Activated naive CD4-positive, alpha-beta T cell treated with anti-CD3 and anti-CD28 coated beads, Interleukin-2, amount 50 U/mL, for 72 hours (primary cell): ENCODE measurements around the gene TTBK1. TPM values are rescaled to one million over a fixed set of nuclear protein-coding genes. Genes with fewer than 3 reads are reported as not detected.

Experiments
- ATAC-seq, 2 donors: fragments of 150-1000 bp; cut with Tn5 transposase; 2 replicates each; pipeline ENCODE4 v1.10.0; 2021; ENCODE audit warnings: mild to moderate bottlenecking in 2 of 2, moderate library complexity in 2 of 2
- DNase-seq, 2 donors: peaks; one replicate each; pipeline ENCODE4 v3.0.0; 2021 to 2022; ENCODE audit warnings: low spot score in 2 of 2
- H3K27ac Mint-ChIP-seq, 2 donors: one replicate each; pipeline ENCODE4 v1.8.0; 2022; ENCODE audit warnings: mild to moderate bottlenecking in 2 of 2, mixed read lengths in 2 of 2
- H3K36me3 Mint-ChIP-seq, 2 donors: one replicate each; pipeline ENCODE4 v1.8.0; 2022; ENCODE audit warnings: mixed read lengths in 2 of 2
- H3K9me3 Mint-ChIP-seq, 2 donors: one replicate each; pipeline ENCODE4 v1.8.0; 2022; ENCODE audit warnings: mixed read lengths in 2 of 2
- total RNA-seq, 2 donors: library from RNA; stranded (reverse); gene quantifications; one replicate each; pipeline ENCODE4 v1.2.3, GENCODE V29; 2022

Gene TTBK1
- total RNA-seq = under 1 TPM; 0.09 to 0.37 TPM

GRCh38 chr6:43242908-43243663 is at the start of gene TTBK1:
Gene TTBK1, plus strand, starts transcription at chr6:43243481. Its CDS starts 3,180 bp downstream, at chr6:43246661.
- H3K9me3 Mint-ChIP-seq = peaks cover 0 to 4% of the 10 kb centered on the region in 2 donors
- no peak within 1 kb of the TSS for H3K27ac Mint-ChIP-seq
- ATAC-seq (no peak), DNase-seq (no peak)
- peaks cover 0 to 9% of the 10 kb centered on the region in 2 donors for H3K36me3 Mint-ChIP-seq

- no peak for ATAC-seq
- DNase-seq = no peak
- peak overlapping the region in 1 of 2 donors; percentile 47 for H3K27ac Mint-ChIP-seq
- peaks cover 0 to 6% of the 10 kb centered on the region in 2 donors for H3K36me3 Mint-ChIP-seq
- H3K9me3 Mint-ChIP-seq = no peaks in the 10 kb centered on the region
These were observed 49.4 kb upstream of the TTBK1 start for GRCh38 chr6:43193929-43194328.

GRCh38 chr6:43196337-43196736 is 46.9 kb upstream of the TTBK1 start:
- H3K9me3 Mint-ChIP-seq = no peaks in the 10 kb centered on the region
- peaks cover 0 to 6% of the 10 kb centered on the region in 2 donors for H3K36me3 Mint-ChIP-seq
- H3K27ac Mint-ChIP-seq = peak overlapping the region in 1 of 2 donors; percentile 88
- ATAC-seq (no peak), DNase-seq (no peak)

- no peaks in the 10 kb centered on the region for H3K9me3 Mint-ChIP-seq
- H3K27ac Mint-ChIP-seq = peak overlapping the region in 1 of 2 donors; percentile 8
- H3K36me3 Mint-ChIP-seq = peaks cover 0 to 9% of the 10 kb centered on the region in 2 donors
- no peak for ATAC-seq
- DNase-seq = no peak
These were observed 43.4 kb upstream of the TTBK1 start for GRCh38 chr6:43199912-43200311.

- Mint-ChIP-seq H3K9me3 (no peaks in the 10 kb centered on the region), H3K36me3 (peaks cover 0 to 9% of the 10 kb centered on the region in 2 donors), H3K27ac (peak overlapping the region in 1 of 2 donors; percentile 42)
- ATAC-seq (no peak), DNase-seq (no peak)
These were observed 42.7 kb upstream of the TTBK1 start for GRCh38 chr6:43200541-43200940.

GRCh38 chr6:43202451-43202850 is 40.8 kb upstream of the TTBK1 start:
- DNase-seq = no peak
- Mint-ChIP-seq H3K27ac (peak overlapping the region; percentile 42 to 44), H3K36me3 (peaks cover 0 to 9% of the 10 kb centered on the region in 2 donors), H3K9me3 (no peaks in the 10 kb centered on the region)
- ATAC-seq = no peak

- peaks cover 0 to 9% of the 10 kb centered on the region in 2 donors for H3K36me3 Mint-ChIP-seq
- no peaks in the 10 kb centered on the region for H3K9me3 Mint-ChIP-seq
- DNase-seq (no peak), ATAC-seq (no peak)
- H3K27ac Mint-ChIP-seq = peak overlapping the region; percentile 74 to 77
These were observed 40.1 kb upstream of the TTBK1 start for GRCh38 chr6:43203029-43203717.

GRCh38 chr6:43203718-43204095 is 39.6 kb upstream of the TTBK1 start:
- H3K27ac Mint-ChIP-seq = peak overlapping the region; percentile 74 to 77
- no peaks in the 10 kb centered on the region for H3K9me3 Mint-ChIP-seq
- peaks cover 0 to 9% of the 10 kb centered on the region in 2 donors for H3K36me3 Mint-ChIP-seq
- ATAC-seq (no peak), DNase-seq (no peak)

GRCh38 chr6:43204271-43205105 is 38.8 kb upstream of the TTBK1 start:
- no peak for ATAC-seq
- peak overlapping the region; percentile 33 to 58 for H3K27ac Mint-ChIP-seq

GRCh38 chr6:43205849-43206248 is 37.4 kb upstream of the TTBK1 start:
- peaks cover 0 to 9% of the 10 kb centered on the region in 2 donors for H3K36me3 Mint-ChIP-seq
- DNase-seq (no peak), ATAC-seq (no peak)
- no peaks in the 10 kb centered on the region for H3K9me3 Mint-ChIP-seq
- peak overlapping the region in 1 of 2 donors; percentile 75 for H3K27ac Mint-ChIP-seq

More at GRCh38 chr6:43204271-43205105, 38.8 kb upstream of the TTBK1 start:
- no peak for DNase-seq
- no peaks in the 10 kb centered on the region for H3K9me3 Mint-ChIP-seq
- peaks cover 0 to 9% of the 10 kb centered on the region in 2 donors for H3K36me3 Mint-ChIP-seq

- H3K9me3 Mint-ChIP-seq = no peaks in the 10 kb centered on the region
- ATAC-seq (no peak), DNase-seq (no peak)
- peaks cover 0 to 9% of the 10 kb centered on the region in 2 donors for H3K36me3 Mint-ChIP-seq
- no peak overlapping the region for H3K27ac Mint-ChIP-seq
These were observed 36.0 kb upstream of the TTBK1 start for GRCh38 chr6:43207286-43207685.

GRCh38 chr6:43211955-43212354 is 31.3 kb upstream of the TTBK1 start:
- no peaks in the 10 kb centered on the region for H3K9me3 Mint-ChIP-seq
- no peaks in the 10 kb centered on the region for H3K36me3 Mint-ChIP-seq
- ATAC-seq (no peak), DNase-seq (no peak)
- peak overlapping the region in 1 of 2 donors; percentile 19 for H3K27ac Mint-ChIP-seq

GRCh38 chr6:43213431-43213830 is 29.9 kb upstream of the TTBK1 start:
- no peak for DNase-seq
- H3K36me3 Mint-ChIP-seq = no peaks in the 10 kb centered on the region
- no peak for ATAC-seq
- H3K9me3 Mint-ChIP-seq = no peaks in the 10 kb centered on the region
- H3K27ac Mint-ChIP-seq = no peak overlapping the region

GRCh38 chr6:43215066-43215465 is 28.2 kb upstream of the TTBK1 start:
- DNase-seq (no peak), ATAC-seq (no peak)
- Mint-ChIP-seq H3K9me3 (no peaks in the 10 kb centered on the region), H3K36me3 (no peaks in the 10 kb centered on the region), H3K27ac (no peak overlapping the region)

- Mint-ChIP-seq H3K9me3 (no peaks in the 10 kb centered on the region), H3K27ac (peak overlapping the region in 1 of 2 donors; percentile 21), H3K36me3 (no peaks in the 10 kb centered on the region)
- DNase-seq (no peak), ATAC-seq (no peak)
These were observed 27.1 kb upstream of the TTBK1 start for GRCh38 chr6:43216200-43216599.

GRCh38 chr6:43217351-43217750 is 25.9 kb upstream of the TTBK1 start:
- ATAC-seq (no peak), DNase-seq (no peak)
- Mint-ChIP-seq H3K9me3 (no peaks in the 10 kb centered on the region), H3K36me3 (no peaks in the 10 kb centered on the region), H3K27ac (peak overlapping the region in 1 of 2 donors; percentile 12)

GRCh38 chr6:43219119-43219518 is 24.2 kb upstream of the TTBK1 start:
- ATAC-seq = no peak
- Mint-ChIP-seq H3K36me3 (peaks cover 0 to 6% of the 10 kb centered on the region in 2 donors), H3K9me3 (no peaks in the 10 kb centered on the region), H3K27ac (peak overlapping the region in 1 of 2 donors; percentile 13)
- no peak for DNase-seq
